Measurements from ENCODE around the gene TNFAIP2. TPM values are rescaled to one million over a fixed set of nuclear protein-coding genes. Genes with fewer than 3 reads are reported as not detected.

TNFAIP2 gene
- total RNA-seq, 1 donor from 2014 or later, result 5.3 TPM

- DNase-seq (ENCODE audit: low read depth) (no peak), FAIRE-seq (no peak)
- peaks cover 24% of the 10 kb centered on the region for H3K27me3 ChIP-seq (ENCODE audit: control insufficient read depth, insufficient read depth, low read length)
- no peak for TF ChIP-seq CTCF (IDR thresholded peaks at IDR 0.05; ENCODE audit: insufficient read depth, low read length, severe bottlenecking)
- H3K36me3 ChIP-seq (ENCODE audit: control insufficient read depth, insufficient read depth, low read length), result no peaks in the 10 kb centered on the region
- no peak overlapping the region for H3K4me3 ChIP-seq (ENCODE audit: low read depth, low read length)
Measured at GRCh38 chr14:103087343-103087835, 35.9 kb upstream of the TNFAIP2 start.

GRCh38 chr14:103088921-103089320 lies 34.3 kb upstream of the TNFAIP2 start:
- no peak for FAIRE-seq
- no peak for TF ChIP-seq CTCF (IDR thresholded peaks at IDR 0.05; ENCODE audit: insufficient read depth, low read length, severe bottlenecking)
- Histone ChIP-seq H3K4me3 (ENCODE audit: low read depth, low read length) (no peak overlapping the region), H3K27me3 (ENCODE audit: control insufficient read depth, insufficient read depth, low read length) (peaks cover 24% of the 10 kb centered on the region), H3K36me3 (ENCODE audit: control insufficient read depth, insufficient read depth, low read length) (no peaks in the 10 kb centered on the region)
- no peak for DNase-seq (ENCODE audit: low read depth)

GRCh38 chr14:103089386-103090335 lies 33.6 kb upstream of the TNFAIP2 start:
- DNase-seq (ENCODE audit: low read depth), result no peak
- Histone ChIP-seq H3K36me3 (ENCODE audit: control insufficient read depth, insufficient read depth, low read length) (no peaks in the 10 kb centered on the region), H3K27me3 (ENCODE audit: control insufficient read depth, insufficient read depth, low read length) (peaks cover 19% of the 10 kb centered on the region), H3K4me3 (ENCODE audit: low read depth, low read length) (no peak overlapping the region)
- no peak for FAIRE-seq
- TF ChIP-seq CTCF (IDR thresholded peaks at IDR 0.05; ENCODE audit: insufficient read depth, low read length, severe bottlenecking), result no peak

- TF ChIP-seq CTCF (IDR thresholded peaks at IDR 0.05; ENCODE audit: insufficient read depth, low read length, severe bottlenecking), result no peak
- H3K36me3 ChIP-seq (ENCODE audit: control insufficient read depth, insufficient read depth, low read length), result no peaks in the 10 kb centered on the region
- DNase-seq (ENCODE audit: low read depth) (no peak), FAIRE-seq (no peak)
- peaks cover 16% of the 10 kb centered on the region for H3K27me3 ChIP-seq (ENCODE audit: control insufficient read depth, insufficient read depth, low read length)
- H3K4me3 ChIP-seq (ENCODE audit: low read depth, low read length), result no peak overlapping the region
Measured at GRCh38 chr14:103090481-103091020, 32.7 kb upstream of the TNFAIP2 start.

- peaks cover 16% of the 10 kb centered on the region for H3K27me3 ChIP-seq (ENCODE audit: control insufficient read depth, insufficient read depth, low read length)
- no peaks in the 10 kb centered on the region for H3K36me3 ChIP-seq (ENCODE audit: control insufficient read depth, insufficient read depth, low read length)
- TF ChIP-seq CTCF (IDR thresholded peaks at IDR 0.05; ENCODE audit: insufficient read depth, low read length, severe bottlenecking), result peak; percentile 44
- no peak for DNase-seq (ENCODE audit: low read depth)
- no peak for FAIRE-seq
- peak overlapping the region; percentile 34 for H3K4me3 ChIP-seq (ENCODE audit: low read depth, low read length)
Measured at GRCh38 chr14:103091041-103091882, 32.0 kb upstream of the TNFAIP2 start.

Data from bronchial epithelial cell (primary cell).